NCI-H2227 (cell line): ENCODE results near the gene SMAD3.
"Not testable (repeated sequence)": the region's sequence is repeated elsewhere in the genome, so short reads cannot be mapped to it uniquely, and the experiment has no call there.

Source experiments
- DNase-seq: peaks from one replicate; lab custom pipeline; 2025; ENCODE audit not compliant: unreplicated experiment; lab: John Stamatoyannopoulos, UW

Gene SMAD3

DNA sequence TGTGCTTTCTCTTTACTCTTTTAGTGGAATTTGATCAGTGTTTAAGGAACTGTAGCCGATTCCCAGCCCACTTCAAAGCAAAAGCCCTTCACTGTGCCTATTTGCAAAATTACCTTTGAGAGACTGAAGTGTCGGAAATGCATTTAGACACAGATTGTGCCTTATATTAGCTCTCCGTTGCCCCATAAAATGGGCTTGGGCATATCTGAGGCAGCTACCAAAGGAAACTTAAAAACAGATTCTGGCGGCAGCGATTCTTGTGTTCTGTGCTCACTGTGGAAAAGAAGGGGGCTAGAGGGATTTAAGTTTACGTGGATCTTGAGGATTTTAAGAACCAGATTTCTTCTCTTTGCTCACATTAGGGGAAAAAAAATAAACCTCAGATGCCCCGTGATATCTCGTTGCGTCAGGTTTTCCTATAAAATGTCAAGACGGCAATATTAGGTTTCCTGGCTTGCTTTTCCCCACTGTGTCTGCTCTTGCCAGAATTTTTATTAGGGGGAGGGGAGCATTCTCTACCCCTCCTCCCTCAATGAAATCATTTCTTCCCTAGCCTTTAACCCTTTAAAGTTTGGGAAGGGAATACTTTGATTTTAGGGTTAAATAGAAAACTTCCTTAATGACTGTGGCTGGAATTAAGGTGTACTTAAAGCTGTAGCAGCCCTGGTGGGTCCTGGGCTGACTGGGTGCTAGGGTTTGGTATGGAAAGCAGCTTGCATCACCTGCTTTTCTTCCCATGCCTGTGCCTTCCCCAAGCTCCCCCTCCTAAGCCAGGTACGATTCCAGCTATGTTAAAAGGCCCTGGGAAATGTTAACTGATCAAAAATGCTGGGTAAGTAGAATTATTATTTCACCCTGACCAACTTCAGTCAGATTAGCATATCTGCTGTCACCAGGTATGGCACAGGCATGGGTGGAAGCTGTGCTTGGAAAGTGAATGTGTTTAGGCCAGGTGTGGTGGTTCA lies 73.8 kb downstream of the SMAD3 start:
- DNase-seq: no peak

DNA sequence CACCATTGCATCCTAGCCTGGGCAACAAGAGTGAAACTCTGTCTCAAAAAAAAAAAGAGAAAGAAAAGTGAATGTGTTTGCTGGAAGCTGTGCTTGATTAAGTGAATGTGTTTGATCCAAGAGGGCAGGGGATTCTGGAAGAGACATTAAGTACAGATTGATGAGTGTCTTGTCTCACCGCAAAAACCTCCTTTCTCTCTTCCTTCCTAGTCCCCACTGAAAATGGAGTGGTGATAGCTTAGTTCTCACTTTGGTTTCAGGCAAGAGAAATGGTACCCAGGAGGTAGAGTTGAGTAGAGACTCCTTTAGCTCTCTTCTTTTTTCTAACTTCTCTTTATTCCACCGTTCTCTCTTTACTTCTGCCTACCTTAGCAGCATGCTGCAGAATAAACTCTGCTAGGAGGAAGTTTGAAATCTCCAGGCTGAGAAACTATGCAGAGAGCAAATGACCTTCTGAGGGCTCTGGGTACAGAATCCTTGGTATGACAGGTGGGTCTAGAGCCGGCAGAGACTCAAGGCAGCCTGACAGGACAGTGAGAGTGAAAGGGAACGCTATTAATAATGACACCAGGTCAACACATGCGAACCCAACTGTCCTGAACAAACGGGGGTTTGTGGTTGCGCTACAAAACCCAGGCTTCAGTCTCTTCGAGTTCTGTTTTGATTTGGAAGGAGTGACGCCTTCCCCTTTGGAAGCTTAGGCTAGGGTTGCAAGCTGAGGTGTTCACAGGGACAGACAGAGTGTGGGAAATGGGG lies 74.9 kb downstream of the SMAD3 start:
- DNase-seq: no peak

DNA sequence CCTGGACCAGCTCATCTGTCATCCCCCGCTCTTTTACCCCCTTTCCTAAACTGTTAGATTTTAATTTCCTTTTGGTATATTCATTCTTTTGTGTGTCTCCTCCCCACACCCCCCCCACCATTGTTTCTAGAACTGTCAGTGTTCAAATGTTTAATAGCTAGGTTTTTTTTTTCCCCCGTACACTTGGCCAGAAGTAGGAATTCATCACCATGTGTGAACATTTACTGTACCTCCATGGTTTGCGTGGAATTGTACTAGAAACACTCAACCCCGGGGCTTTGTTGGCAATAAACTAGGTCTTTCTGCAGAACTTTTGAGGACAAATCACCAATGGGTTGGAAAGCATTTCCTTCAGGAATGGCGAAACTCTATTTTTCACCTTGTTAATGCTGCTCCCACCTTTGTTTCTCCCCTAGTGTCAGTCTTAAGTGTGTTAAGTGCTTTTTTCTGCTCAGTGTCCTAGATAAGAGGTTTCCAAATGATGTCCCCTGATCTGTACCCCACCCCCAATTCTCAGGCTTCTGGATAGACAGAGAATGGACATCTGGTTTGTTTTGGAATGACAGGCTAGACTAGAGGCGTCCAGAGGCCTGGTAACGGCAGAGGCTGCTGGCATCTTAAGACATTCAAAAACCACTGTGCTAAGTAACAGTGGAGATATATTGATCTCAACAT lies 76.8 kb downstream of the SMAD3 start:
- DNase-seq: no peak

GRCh38 chr15:67142767-67143100 lies 77.3 kb downstream of the SMAD3 start:
- no peak for DNase-seq

DNA sequence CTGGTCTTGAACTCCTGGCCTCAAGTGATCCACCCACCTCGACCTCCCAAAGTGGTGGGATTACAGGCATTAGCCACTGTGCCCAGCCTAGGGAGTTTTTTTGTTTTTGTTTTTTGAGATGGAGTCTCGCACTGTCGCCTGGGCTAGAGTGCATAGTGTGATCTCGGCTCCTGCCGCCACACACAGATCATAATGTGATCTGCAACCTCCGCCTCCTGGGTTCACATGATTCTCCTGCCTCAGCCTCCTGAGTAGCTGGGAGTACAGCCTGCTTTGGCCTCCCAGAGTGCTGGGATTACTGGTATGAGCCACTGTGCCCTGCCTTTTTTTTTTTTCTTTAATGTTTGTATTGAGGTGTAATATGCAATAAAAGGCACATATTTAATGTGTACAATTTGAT lies 78.2 kb downstream of the SMAD3 start:
- DNase-seq: no peak

- DNase-seq: no peak
These were observed 79.4 kb downstream of the SMAD3 start for GRCh38 chr15:67144609-67145311.

DNA sequence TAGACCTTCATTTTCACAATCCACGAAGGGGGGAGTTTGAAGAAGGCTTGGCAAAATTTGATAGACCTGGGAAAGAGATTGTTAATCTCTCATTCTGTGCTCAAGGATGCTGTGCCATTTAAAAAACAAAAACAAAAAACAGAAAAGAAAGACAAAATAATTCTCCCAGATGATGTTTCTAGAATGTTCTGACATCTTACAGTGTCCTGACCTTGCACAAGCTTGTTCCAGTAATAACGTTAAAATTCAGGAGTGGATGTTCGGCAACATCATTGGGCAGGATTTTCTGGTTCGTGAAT lies 79.9 kb downstream of the SMAD3 start:
- no peak for DNase-seq

- no peak for DNase-seq
These were observed 80.3 kb downstream of the SMAD3 start for GRCh38 chr15:67145710-67146109.

DNA sequence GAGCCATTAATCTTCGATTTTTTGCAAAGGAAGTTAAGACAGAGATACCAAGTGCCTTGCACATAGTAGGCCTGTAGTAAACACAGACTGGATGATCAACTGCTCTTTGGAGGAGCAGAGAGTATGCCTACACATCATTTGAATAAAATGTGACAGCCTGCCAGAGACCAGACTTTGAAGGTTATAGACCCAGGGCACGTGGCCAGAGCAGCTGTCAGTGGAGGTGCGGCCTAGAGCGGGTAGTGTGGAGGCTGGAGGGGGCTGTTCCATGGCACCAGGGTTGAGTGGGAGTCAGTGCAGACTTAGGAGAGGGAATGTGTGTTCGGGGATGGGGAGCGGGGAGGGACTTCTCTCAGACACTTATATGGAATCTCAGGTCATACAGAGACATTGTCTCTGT lies 80.8 kb downstream of the SMAD3 start:
- no peak for DNase-seq

GRCh38 chr15:67146875-67147381 lies 81.5 kb downstream of the SMAD3 start:
- DNase-seq: no peak

- no peak for DNase-seq
These were observed 82.1 kb downstream of the SMAD3 start for GRCh38 chr15:67147396-67147949.

DNA sequence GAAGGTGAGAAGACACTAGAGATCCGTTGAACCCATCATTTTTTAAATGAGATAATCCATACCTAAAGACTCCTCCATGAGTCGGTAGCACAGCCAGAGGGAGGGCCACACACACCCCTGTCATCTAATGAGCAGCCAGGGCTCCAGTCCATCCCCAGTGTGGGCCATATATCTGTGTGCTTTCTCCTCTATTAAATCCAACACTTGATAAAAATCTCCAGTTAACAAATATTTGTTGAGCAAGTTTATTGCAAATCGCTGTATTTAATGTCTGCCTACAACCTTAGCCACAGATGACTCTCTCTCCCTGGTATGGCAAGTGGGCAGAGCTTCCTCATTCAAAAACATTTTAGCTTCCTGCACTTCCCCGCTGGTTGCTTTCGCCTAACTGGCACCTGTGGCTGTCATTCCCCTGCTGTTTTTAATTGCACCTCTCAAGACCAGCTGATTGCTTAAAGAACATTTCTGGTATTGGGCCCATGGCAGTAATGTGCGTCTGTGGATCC lies 82.8 kb downstream of the SMAD3 start:
- peak; percentile 46 for DNase-seq

- no peak for DNase-seq
These were observed 83.8 kb downstream of the SMAD3 start for GRCh38 chr15:67149068-67149772.

- no peak for DNase-seq
These were observed 84.3 kb downstream of the SMAD3 start for GRCh38 chr15:67149773-67150022.

DNA sequence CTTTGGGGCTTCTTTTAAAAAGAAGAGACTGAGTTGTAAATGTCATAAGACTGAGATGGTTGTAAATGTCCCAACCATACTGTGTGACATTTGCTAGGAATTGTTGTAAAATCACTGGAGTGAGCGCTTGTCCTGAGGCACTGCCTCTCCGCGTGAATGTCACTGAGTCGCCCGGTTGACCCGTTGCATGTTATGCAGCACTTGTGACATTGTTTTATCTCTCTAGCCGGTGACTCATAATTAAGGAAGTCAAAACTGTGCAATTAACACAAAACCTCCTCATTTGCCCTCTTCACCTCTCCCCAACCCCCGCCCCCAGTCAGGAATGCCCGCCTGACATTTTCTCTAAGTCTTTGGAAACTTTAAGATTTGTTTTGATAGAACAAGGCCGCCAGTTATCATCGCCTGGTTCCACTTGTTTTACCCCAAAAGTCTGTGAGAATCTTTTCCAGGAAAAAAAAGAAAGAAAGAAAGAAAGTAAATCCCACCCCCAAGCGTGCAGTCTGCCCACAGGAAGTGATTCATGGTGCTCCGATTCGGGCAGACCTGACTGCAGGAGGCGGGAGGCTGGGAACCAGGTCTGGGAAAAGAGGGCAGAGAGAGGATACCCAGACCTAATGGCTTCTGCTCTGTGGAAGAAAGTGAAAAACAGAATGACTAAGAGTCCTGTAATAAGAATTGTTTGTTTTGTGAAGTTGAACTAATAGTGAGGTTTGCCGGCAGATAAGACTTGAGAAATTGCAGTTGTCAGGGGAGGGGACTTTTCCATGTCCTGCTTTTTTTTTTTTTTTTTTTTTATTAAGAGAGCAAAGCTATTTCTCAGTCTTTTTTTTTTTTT lies 84.8 kb downstream of the SMAD3 start:
- no peak for DNase-seq

GRCh38 chr15:67152429-67152828 lies 87.0 kb downstream of the SMAD3 start:
- no peak for DNase-seq

GRCh38 chr15:67153044-67153443 lies 87.6 kb downstream of the SMAD3 start:
- DNase-seq: not testable (repeated sequence)

GRCh38 chr15:67154249-67154648 lies 88.8 kb downstream of the SMAD3 start:
- DNase-seq: no peak

DNA sequence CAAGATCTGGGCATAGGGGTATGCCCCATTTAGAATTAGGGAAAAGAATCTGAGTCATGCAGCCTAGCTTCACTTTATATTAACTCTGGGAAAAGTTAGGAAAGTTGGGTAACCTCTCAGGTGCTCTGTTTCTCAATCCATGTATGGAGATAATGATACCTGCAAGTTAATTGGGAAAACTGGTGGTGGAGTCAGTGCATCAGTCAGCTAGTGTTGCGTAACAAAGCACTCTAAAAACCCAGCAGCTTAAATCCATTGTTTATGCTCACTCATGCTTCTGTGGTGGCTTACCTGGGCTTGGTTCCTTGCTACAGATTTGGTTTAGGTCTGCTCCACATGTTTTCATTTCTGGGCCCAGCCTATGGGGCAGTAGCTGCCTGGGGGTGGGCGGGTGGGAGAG lies 91.0 kb downstream of the SMAD3 start:
- no peak for DNase-seq
